Suprapubic skin (tissue), 4 donors: Measurements from ENCODE around the gene MAPK12.
"Not testable (repeated sequence)": the region's sequence is repeated elsewhere in the genome, so short reads cannot be mapped to it uniquely, and the experiment has no call there.

Source experiments
- POLR2A ChIP-seq, 2 donors: fragments of 450-650 bp; IDR thresholded peaks; one replicate each; pipeline ENCODE4 v1.6.1; 2017; ENCODE audit warnings: antibody characterized with exemption in 2 of 2, mild to moderate bottlenecking in 2 of 2, moderate library complexity in 2 of 2
- POLR2AphosphoS5 ChIP-seq, 3 donors: sonication (generic); formaldehyde crosslinking; IDR thresholded peaks; one replicate each; pipeline ENCODE4 v1.6.1; 2017; ENCODE audit warnings: antibody characterized with exemption in 3 of 3

- not testable (repeated sequence) for TF ChIP-seq POLR2A, POLR2AphosphoS5 (IDR thresholded peaks at IDR 0.05)
These were observed 56.5 kb downstream of the MAPK12 start for GRCh38 chr22:50204998-50205397.
